ENCODE results near the gene SLC13A3.

Gene SLC13A3

GRCh38 chr20:46691196-46691595, 39.9 kb upstream of the SLC13A3 start:
- DNase-seq (ENCODE audit: low read depth, low spot score) = no peak
- no peak overlapping the region for H3K9ac ChIP-seq (ENCODE audit: insufficient read length)
- TF ChIP-seq EZH2 (IDR thresholded peaks at IDR 0.05) = no peak
- no peak for TF ChIP-seq POLR2AphosphoS5 (IDR thresholded peaks at IDR 0.05; ENCODE audit: borderline replicate concordance, low read depth, low read length)
- no peak for TF ChIP-seq FOXP2 (optimal IDR thresholded peaks at IDR 0.05; ENCODE audit: control extremely low read depth, extremely low read length, insufficient read depth)
- H3K4me3 ChIP-seq = no peak overlapping the region
- peaks cover 8% of the 10 kb centered on the region for H3K36me3 ChIP-seq (ENCODE audit: insufficient read depth, low read length)
- no peak overlapping the region for H3K27ac ChIP-seq
- no peaks in the 10 kb centered on the region for H3K9me3 ChIP-seq (ENCODE audit: low read depth, low read length)

GRCh38 chr20:46690219-46691106, 39.2 kb upstream of the SLC13A3 start:
- H3K27ac ChIP-seq = peak overlapping the region; percentile 82; the same call in 1 of the 2 replicates
- peaks cover 16% of the 10 kb centered on the region for H3K36me3 ChIP-seq (ENCODE audit: insufficient read depth, low read length)
- peak overlapping the region; percentile 78 for H3K4me3 ChIP-seq
- no peaks in the 10 kb centered on the region for H3K9me3 ChIP-seq (ENCODE audit: low read depth, low read length)
- no peak for DNase-seq (ENCODE audit: low read depth, low spot score)
- TF ChIP-seq POLR2AphosphoS5 (IDR thresholded peaks at IDR 0.05; ENCODE audit: borderline replicate concordance, low read depth, low read length) (no peak), EZH2 (IDR thresholded peaks at IDR 0.05) (no peak), FOXP2 (optimal IDR thresholded peaks at IDR 0.05; ENCODE audit: control extremely low read depth, extremely low read length, insufficient read depth) (no peak)
- H3K9ac ChIP-seq (ENCODE audit: insufficient read length) = peak overlapping the region; percentile 82

- peaks cover 23% of the 10 kb centered on the region for H3K36me3 ChIP-seq (ENCODE audit: insufficient read depth, low read length)
- no peaks in the 10 kb centered on the region for H3K9me3 ChIP-seq (ENCODE audit: low read depth, low read length)
- peak overlapping the region; percentile 78 for H3K4me3 ChIP-seq
- no peak for DNase-seq (ENCODE audit: low read depth, low spot score)
- peak overlapping the region; percentile 82 for H3K9ac ChIP-seq (ENCODE audit: insufficient read length)
- TF ChIP-seq FOXP2 (optimal IDR thresholded peaks at IDR 0.05; ENCODE audit: control extremely low read depth, extremely low read length, insufficient read depth) = peak; percentile 1
- peak; percentile 68 for TF ChIP-seq POLR2AphosphoS5 (IDR thresholded peaks at IDR 0.05; ENCODE audit: borderline replicate concordance, low read depth, low read length)
- TF ChIP-seq EZH2 (IDR thresholded peaks at IDR 0.05) = no peak
- H3K27ac ChIP-seq = peak overlapping the region; percentile 82
These were observed 38.5 kb upstream of the SLC13A3 start for GRCh38 chr20:46689754-46690085.

- TF ChIP-seq FOXP2 (optimal IDR thresholded peaks at IDR 0.05; ENCODE audit: control extremely low read depth, extremely low read length, insufficient read depth) (peak; percentile 81), POLR2AphosphoS5 (IDR thresholded peaks at IDR 0.05; ENCODE audit: borderline replicate concordance, low read depth, low read length) (peak; percentile 48; the same call in 1 of the 2 replicates), EZH2 (IDR thresholded peaks at IDR 0.05) (no peak)
- Histone ChIP-seq H3K36me3 (ENCODE audit: insufficient read depth, low read length) (peaks cover 26% of the 10 kb centered on the region), H3K4me3 (peak within 1 kb of the TSS; percentile 84), H3K27ac (peak within 1 kb of the TSS; percentile 86), H3K9me3 (ENCODE audit: low read depth, low read length) (no peaks in the 10 kb centered on the region), H3K9ac (ENCODE audit: insufficient read length) (peak within 1 kb of the TSS; percentile 87)
- DNase-seq (ENCODE audit: low read depth, low spot score) = peak; percentile 96
These were observed 38.0 kb upstream of the SLC13A3 start, which contains the start of gene TP53RK for GRCh38 chr20:46689082-46689753. Gene TP53RK (minus strand): TSS chr20:46689444. CDS start chr20:46689414, 30 bp downstream.

- peak overlapping the region; percentile 87 for H3K9ac ChIP-seq (ENCODE audit: insufficient read length)
- no peak for DNase-seq (ENCODE audit: low read depth, low spot score)
These were observed 37.2 kb upstream of the SLC13A3 start for GRCh38 chr20:46688151-46689081.

GRCh38 chr20:46683939-46684750, 32.9 kb upstream of the SLC13A3 start:
- H3K36me3 ChIP-seq (ENCODE audit: insufficient read depth, low read length) = peaks cover 26% of the 10 kb centered on the region

More at GRCh38 chr20:46688151-46689081, 37.2 kb upstream of the SLC13A3 start:
- no peaks in the 10 kb centered on the region for H3K9me3 ChIP-seq (ENCODE audit: low read depth, low read length)
- H3K36me3 ChIP-seq (ENCODE audit: insufficient read depth, low read length) = peaks cover 26% of the 10 kb centered on the region
- H3K4me3 ChIP-seq = peak overlapping the region; percentile 84
- peak overlapping the region; percentile 86 for H3K27ac ChIP-seq
- TF ChIP-seq EZH2 (IDR thresholded peaks at IDR 0.05) = no peak
- TF ChIP-seq FOXP2 (optimal IDR thresholded peaks at IDR 0.05; ENCODE audit: control extremely low read depth, extremely low read length, insufficient read depth) = no peak
- TF ChIP-seq POLR2AphosphoS5 (IDR thresholded peaks at IDR 0.05; ENCODE audit: borderline replicate concordance, low read depth, low read length) = no peak

GRCh38 chr20:46683668-46683938, 32.3 kb upstream of the SLC13A3 start:
- Histone ChIP-seq H3K9ac (ENCODE audit: insufficient read length) (no peak overlapping the region), H3K4me3 (no peak overlapping the region), H3K36me3 (ENCODE audit: insufficient read depth, low read length) (peaks cover 26% of the 10 kb centered on the region), H3K27ac (no peak overlapping the region), H3K9me3 (ENCODE audit: low read depth, low read length) (no peaks in the 10 kb centered on the region)
- DNase-seq (ENCODE audit: low read depth, low spot score) = no peak
- TF ChIP-seq FOXP2 (optimal IDR thresholded peaks at IDR 0.05; ENCODE audit: control extremely low read depth, extremely low read length, insufficient read depth) = no peak
- no peak for TF ChIP-seq EZH2 (IDR thresholded peaks at IDR 0.05)
- no peak for TF ChIP-seq POLR2AphosphoS5 (IDR thresholded peaks at IDR 0.05; ENCODE audit: borderline replicate concordance, low read depth, low read length)

More at GRCh38 chr20:46683939-46684750, 32.9 kb upstream of the SLC13A3 start:
- Histone ChIP-seq H3K4me3 (no peak overlapping the region), H3K9me3 (ENCODE audit: low read depth, low read length) (no peaks in the 10 kb centered on the region), H3K27ac (no peak overlapping the region), H3K9ac (ENCODE audit: insufficient read length) (no peak overlapping the region)
- no peak for TF ChIP-seq POLR2AphosphoS5 (IDR thresholded peaks at IDR 0.05; ENCODE audit: borderline replicate concordance, low read depth, low read length)
- TF ChIP-seq EZH2 (IDR thresholded peaks at IDR 0.05) = no peak
- DNase-seq (ENCODE audit: low read depth, low spot score) = no peak

All from SK-N-MC (cell line).